GM19397 (cell line): ENCODE results near the gene PRIMA1.

Experiments used
- ATAC-seq: cut with Tn5 transposase; IDR thresholded peaks from one replicate; pipeline ENCODE4 v1.9.1; 2021; ENCODE audit warnings: mild to moderate bottlenecking, moderate library complexity; ENCODE audit not compliant: unreplicated experiment

PRIMA1 gene

DNA sequence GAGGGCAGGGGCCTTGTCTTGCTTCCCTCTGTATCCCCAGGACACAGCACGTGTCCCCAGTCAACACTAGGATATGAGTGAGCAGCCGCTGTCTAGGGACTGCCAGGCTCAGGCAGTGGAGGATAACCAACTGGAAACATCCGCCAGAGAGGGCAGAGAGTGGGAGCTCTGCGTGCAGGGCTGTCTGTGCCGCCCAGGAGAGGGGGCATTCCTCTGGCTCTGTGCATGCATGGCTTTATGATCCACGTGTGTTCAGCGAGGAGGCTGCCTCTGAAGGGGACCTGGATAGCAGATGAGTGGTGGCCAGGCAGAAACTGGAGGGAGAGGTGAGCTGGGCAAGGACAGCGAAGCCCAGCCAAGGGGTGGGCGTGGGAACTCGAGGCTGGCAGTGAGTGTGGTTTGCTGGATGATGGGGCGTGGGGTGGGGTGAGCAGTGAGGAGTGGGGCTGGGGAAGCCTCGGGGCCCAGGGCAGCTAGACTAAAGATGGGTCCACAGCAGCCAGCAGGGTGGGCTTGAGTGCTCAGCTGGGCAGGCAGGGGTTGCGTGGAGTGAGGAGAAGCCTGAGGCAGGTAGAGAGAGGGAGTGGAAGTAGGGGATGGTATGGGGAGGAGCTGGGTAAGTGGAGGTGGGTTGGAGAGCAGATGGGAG lies 72.9 kb downstream of the PRIMA1 start:
- ATAC-seq: no peak

DNA sequence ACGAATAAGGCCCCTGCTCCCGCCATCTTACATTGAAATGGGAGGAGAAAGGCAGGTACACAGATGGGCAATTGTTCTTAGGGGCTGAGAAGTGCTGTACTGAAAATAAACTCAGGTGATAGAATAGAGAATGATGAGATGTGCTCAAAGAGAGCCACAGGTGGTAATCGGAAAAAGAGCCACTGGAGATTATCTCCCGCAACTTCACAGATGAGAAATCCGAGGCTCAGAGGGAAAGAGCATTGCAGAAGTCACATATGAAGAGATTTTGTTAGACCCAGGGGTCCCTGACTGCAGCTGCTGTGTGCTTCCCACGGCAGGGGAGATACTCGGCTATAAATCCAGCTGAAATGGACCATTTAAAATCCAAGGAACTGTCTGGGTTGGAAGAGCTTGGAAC lies 73.7 kb downstream of the PRIMA1 start:
- no peak for ATAC-seq

DNA sequence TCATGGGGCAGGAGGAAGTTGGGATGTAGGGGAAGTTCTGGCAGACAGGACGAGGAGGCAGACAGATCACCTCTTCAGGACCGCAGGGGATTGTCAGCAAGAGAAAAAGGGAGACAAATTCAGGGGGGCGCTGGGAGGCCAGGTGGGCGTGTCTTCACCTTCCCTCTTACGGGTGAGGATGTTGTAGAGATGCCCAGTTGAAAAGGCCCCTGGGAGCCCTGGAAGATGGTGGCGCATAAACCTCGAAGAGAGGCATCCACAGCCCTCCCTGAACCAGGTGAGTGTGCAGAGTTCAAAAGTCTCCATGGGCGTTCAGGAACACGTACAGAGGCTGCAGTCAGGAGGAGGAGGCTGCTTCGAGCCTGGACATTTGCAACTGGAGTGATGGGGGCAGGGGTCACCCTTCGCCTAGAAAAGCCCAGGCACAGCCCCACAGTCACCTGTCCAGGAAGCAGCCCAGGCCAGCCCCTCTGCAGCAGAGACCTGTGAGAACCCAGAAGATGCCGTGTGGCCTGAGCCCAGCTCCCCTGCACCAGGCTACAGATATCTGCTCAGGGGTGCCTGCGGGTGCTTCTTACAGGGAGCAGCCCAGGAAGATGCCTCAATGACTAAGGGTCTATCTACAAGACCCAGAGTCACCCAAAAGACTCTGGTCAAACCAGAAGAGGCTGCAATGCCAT lies 74.4 kb downstream of the PRIMA1 start:
- ATAC-seq: no peak

DNA sequence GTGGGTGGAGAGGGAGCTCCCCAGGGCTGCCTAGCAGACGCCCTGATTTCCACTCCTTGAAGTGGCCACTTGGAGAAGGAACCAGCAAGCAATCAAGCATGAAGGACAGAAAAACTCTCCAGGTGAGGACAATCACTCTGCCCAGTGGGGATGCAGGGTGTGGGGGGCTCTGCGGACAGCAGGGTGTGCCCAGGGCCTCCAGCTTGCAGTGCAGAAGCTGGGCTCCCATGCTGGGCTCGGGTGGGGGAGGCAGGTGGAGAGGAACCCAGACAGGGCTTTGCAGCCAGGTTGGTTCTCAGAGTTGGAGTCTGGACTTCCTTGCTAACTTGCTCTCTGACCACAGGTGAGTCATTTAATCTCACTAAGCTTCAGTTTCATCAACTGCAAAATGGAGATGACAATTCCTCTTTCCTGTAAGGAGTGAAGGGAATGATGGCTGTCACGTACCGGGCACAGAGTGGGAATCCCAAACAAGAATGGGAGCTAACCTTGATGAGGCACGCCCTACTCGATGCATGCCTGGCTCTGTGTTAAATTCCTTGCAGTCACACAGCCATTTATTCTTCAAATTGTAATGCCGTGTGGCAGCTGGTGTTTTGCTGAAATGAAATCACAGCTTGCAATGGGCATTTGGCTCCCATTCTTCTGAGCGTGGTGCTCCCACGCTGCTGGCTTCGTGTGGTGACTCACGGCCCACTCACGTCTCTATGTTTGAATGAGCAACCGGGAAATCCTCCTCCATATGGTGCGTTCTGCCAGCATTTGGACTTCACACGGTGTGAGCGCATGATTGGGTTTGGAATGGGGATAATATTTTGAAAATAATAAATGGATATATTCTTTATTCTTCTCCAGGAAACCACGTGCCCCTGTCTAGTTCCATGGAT lies 75.2 kb downstream of the PRIMA1 start:
- ATAC-seq: no peak

DNA sequence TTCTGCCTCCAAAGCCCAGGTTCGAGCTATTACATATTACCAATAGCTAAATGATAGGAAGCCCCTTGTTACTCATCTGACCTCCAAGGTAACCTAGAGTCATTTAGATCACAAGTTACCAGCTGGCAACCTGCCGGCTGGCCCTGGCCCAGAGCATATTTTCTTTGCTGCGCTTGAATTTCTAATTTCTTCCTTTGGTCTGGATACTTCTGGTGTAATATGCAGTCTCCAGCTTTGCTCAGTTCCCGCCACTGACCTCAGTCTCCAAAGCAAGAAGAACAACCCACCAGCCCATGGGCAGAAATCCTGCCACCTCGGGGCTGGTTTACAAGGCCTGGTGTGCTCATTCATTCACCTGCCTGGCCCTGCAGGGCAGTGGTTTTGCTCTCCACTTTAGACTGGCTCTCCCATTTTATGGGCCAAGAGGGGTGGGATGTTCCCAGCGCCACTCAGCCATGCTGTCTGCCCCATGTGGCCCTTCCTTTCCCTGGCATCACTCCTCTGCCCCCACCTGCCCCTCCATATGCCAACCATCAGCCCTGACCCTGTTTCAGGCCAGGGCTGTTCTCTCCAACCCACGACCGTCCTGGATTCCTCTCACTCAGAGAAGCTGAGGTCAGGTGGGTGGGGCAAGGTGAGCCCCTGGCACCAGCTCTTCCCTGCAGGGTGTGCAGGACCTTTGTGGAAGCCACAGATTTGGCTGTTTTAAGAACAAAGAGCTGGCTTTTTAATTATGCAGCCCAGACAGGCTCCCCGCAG lies 76.0 kb downstream of the PRIMA1 start:
- ATAC-seq: no peak

DNA sequence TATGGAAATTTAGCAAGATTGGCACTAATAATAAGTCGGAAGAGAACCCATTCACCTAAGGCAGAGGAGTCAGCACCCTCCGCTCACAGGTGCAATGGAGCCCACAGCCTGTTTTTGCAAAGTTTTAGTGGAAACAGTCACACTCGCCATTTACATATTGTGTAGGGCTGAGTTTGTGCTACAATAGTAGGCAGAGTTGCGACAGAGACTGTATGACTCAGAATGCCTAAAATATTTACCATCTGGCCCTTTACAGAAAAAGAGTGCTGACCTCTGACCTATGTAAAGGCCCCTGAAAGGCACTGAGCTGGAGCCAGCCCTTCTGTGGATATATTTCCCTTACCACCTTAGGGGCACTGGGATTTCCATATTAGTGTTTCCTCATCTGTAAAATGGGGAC lies 79.0 kb downstream of the PRIMA1 start:
- ATAC-seq: no peak

DNA sequence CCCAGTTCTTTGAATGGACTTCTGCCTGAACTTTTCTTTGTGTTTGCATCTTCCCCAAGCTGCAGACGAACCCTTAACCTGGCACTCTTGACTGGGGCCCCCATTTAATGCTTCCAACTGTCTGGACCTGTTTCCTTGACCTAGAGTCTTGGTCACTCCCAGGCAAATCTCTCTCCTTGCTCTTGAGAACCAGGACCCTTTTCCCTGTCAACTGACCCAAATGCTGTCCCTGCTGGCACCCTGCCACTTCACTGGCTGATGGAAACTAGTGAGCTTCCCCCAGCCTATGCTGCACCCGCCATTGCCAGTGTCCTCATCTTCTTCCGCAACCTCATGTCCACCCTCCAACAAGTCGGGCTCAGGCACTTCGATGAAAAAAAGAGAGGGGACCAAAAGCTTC lies 79.5 kb downstream of the PRIMA1 start:
- ATAC-seq: no peak

DNA sequence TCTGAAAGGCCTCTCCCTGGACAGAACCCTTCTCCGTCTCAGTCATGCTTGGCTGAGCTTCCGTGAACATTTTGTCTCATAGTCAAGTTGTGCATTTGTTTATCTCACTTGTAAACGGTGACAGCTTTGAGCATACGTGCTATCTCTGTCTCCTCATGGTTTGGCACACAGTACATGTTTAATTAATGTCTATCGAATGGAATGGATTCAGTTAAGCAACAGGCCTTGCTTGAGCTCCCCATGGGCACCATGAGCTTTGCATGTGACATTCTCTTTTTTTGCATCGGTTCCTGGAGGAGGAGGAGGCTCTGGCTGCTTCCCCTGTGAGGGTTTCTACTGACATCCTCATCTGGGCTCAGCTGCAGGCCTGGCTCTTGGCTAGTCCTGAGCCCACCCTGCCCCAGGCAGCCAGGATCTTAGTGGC lies 80.0 kb downstream of the PRIMA1 start:
- ATAC-seq: no peak

DNA sequence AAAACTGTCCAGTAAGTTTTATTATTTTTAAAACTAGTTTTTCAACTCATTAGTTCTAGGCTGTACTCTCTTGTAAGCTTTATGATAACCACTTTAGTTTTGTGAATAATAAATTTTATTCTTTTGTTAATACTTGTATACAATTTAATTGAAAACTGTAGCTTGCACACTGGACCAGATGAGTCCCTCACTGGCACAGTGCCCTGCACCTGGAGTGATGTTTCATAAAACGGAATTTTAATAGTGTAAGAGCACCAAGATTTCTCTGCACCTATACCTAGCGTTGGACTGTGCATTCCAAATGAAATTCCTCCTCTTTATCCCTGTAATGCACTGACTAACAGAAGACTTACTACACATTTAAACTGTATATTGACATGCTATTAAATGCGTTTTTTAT lies 80.8 kb downstream of the PRIMA1 start:
- ATAC-seq: no peak

DNA sequence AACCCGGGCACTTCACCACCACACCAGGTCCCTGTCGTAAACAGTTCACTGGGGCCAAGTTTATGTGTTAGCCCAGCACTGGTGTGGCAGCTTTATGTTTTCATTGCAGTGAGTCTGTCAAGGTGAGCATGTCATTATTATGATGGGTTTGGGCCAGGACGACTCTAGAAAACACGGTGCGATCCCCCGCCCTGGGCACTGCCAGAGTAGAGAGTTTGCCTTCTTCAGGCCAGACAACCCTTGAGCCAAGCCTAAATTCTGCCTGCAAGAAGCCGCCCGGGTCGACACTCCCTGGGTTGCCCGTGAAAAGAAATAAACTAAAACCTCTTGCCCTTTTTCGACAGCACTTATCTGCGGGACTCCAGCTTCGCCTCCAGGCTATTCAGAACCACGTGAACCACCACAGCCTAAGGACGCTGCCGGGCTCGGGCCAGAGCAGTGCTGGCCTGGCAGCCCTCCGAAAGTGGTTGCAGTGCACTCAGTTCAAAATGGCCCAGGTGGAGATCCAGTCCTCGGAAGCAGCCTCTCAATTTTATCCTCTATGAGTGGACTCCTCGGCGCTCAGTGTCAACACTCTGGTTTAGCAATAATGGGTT lies 81.8 kb downstream of the PRIMA1 start:
- ATAC-seq: no peak

DNA sequence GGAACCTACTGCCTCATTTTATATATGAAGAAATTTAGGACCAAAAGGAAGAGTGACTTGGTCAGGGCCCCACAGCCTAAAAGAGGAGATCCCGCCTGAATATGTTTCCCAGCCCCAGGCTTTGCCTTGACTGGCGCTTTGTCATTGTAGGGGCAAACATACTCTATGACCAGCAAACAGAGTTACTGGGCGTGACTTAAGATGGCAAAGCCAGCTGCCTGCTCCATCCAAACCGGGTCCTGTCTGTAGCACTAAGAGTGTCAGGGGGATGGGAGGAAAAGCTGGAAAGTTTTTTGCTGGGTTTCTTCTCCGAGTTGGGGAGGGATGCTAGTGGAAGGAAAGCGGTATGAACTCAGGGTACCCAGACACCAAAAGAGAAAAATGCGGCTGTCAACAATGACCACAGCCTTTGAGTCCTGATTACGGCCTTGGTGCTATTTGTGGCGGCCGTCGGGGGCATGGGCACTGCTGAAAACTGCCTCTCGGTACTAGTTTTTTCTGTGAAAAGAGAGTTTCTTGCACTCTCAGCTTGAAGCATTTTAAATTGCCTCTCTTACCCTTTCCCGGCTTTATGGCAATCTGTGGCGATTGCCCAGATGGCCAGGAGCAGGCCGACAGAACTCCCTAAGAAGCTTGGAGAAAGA lies 82.7 kb downstream of the PRIMA1 start:
- ATAC-seq: no peak

DNA sequence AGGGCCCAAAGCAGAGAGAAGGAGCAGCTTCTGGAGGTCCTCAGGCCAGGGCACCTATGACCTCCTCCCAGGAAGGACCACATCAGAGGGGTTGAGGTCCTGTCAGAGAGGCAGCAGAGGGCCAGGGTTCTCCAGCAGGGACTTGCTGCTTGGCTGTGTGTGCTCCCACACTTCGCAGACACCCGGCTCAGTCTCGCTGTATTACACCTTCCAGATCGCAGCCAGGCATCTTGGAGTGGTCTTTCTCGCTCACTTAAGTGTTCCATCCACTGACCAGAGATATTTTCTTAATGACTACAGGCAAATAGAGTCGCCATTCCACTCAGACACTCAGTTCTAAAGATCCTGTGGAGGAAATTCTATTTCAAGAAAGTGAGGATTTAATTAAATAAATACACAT lies 84.3 kb downstream of the PRIMA1 start:
- ATAC-seq: no peak

DNA sequence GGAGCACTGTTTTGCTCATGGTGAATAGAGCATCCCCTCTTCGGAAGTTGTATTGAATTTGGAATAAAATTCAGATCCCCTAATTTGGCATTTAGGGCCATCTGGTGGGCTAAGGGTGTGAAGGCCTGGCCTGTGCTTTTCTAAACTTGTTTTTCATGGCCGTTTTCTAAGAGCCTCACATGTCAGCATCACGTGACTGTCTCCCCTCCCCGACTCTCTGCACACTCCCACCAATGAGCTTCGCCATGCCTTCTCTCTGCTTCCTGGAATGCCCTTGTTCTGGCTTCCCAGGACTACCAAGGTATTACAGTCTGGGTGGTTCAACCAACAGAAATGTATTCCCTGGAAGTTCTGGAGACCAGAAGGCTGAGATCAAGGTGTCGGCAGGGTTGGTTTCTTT lies 85.3 kb downstream of the PRIMA1 start:
- ATAC-seq: no peak

DNA sequence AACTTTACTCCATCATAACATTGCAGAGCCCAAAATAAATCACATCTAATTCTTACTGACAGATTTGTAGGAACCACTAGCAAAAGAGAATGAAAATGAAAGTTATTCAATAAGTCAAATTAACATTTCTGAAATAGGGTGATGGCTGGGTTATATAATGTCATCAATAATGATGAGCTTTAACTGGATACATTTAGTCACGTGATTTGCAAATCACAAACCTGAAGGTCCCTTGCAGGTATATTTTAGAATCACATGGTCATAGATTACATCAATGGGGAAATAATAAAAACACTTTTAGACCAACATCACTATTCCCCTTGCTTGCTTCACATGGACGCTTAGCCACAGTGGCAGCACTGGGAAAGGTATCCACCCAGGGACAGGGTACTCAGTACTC lies 86.7 kb downstream of the PRIMA1 start:
- ATAC-seq: no peak

DNA sequence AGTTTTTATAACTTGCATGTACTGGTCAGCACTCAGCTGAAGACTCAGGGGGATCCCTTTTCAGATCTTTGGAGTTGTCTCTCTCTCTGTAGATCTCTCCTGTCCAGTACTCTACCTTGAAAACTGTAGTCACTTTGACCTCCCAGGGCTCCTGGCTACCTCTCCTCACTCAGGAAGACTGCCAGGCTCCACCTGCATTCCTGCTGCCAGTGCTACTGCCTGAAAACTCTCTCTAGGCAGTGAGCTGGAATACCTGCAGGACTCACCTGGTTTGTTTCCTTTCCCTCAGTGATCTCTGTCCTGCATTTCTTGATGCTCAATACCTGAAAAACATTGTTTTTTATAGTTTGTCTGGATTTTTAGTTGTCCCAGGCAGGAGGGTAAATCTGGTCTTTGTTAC lies 87.4 kb downstream of the PRIMA1 start:
- ATAC-seq: no peak

DNA sequence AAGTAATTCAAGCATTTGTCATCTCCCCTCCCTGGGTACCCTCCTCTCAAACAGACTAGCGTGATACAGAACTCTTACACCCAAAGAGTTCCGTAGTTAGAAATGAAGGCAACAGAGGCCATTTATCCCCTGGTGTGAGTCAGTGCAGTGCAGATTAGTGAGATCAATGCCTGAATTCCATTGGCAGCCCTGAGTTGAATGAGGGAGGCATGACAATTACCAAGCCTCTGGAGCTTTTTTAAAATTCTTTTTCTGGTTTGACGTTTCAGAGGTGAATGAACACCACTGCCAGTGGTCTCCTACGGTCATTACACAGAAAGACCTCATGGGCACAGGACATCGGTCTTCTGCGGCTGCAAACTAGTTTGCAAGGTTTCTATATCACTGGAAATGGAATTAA lies 94.4 kb downstream of the PRIMA1 start:
- no peak for ATAC-seq

DNA sequence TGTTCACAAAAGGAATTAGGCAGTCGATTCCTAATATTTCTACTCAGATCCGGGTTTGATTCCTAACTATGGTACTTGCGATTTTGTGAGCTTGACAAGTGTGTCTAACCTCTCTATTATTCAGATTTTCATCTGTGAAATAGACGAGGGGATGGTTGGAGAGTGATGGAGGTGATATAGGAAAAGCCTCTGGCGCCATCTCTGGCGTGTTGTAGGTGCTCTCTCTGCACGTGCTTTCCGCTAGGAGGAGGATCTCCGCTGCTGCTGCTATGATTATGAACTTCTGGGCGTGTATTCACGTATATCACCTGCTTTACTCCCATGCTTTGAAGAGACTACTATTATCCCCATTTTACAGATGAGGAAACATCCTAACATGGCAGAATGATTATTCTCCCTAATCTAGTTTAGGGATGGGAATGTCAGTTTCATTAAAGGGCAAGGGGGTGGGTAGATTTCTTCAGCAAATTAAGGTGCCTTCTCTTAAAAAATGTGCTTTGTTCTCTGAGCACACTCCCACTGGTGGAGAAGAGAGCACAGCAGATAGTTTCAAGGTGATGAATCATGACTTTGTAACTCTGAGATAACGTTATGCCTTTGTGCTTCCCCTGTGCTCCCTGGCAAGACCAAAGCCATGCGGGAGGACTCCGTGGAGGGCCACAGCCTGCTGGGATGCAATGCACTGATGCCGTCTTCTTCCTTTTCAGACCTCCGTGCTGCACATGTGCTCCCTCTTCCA lies 97.1 kb downstream of the PRIMA1 start:
- ATAC-seq: no peak

DNA sequence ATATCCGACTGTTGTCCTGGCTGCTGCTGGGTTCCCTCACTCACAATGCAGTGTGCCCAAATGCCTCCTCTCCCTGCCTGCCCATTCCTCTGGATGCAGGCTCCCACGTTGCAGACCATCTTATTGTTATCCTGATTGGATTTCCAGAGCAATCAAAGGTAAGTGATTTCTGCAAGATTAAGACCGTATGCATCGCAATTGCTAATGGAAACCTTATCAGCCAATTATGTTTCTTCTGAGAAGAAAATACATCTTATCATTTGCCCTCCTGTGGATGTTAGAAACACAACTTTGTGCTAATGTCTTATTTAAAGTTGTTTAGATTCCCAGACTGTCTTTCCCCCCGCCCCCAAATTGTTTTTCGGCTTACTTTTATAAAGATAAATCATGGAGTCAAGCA lies 98.1 kb downstream of the PRIMA1 start:
- no peak for ATAC-seq

DNA sequence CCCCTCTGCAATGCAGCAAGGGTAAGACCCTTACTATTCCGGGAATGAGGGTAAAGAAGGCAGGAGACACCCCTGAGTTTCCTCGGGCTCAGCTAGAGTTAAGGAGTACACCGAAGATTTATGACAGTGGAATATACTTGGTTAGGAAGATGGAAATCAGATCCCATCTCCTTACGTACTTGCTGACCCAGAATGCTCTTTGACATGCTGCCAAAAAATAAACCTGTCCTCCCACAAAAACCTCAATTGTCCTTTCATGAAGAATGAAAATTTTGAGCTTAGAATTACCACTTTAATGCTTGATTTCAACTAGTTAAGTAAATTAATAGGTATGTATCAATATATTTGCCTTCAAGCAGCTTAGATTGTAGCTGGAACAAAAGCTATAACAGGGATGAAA lies 99.5 kb downstream of the PRIMA1 start:
- ATAC-seq: no peak

DNA sequence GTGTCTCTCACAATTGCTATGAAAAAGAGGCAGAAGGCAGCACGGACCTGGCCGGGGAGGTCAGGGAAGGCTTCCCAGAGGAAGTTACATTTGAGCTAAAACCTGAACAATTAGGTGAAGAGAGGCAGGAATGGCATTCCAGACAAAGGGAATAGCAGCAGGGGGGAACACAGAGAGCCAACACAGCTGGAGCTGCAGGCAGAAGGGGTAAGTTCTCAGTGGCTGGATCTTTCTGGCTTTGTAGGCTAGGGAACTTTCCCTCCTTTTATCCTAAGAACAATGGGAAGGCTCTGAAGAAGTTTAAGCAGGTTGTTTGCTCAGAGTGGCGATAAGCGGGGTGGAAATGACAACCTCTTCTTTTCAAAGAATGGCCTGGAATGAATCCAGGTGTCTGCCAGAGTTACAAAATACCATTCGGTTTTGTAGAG lies 100.0 kb downstream of the PRIMA1 start:
- no peak for ATAC-seq
